ENCODE data around the gene SOS1.

Gene SOS1

GRCh38 chr2:39018638-39019037 is 102.2 kb downstream of the SOS1 start:
- DNase-seq: no peak

GRCh38 chr2:39017334-39017733 is 103.5 kb downstream of the SOS1 start:
- DNase-seq: no peak

GRCh38 chr2:39015424-39015823 is 105.4 kb downstream of the SOS1 start:
- DNase-seq: no peak

- no peak for DNase-seq
Measured at GRCh38 chr2:39013871-39014270, 107.0 kb downstream of the SOS1 start.

- DNase-seq: no peak
Measured at GRCh38 chr2:39008665-39009064, 112.2 kb downstream of the SOS1 start.

GRCh38 chr2:39007875-39008504 is 112.9 kb downstream of the SOS1 start:
- no peak for DNase-seq

- DNase-seq: no peak
Measured at GRCh38 chr2:39000552-39000951, 120.3 kb downstream of the SOS1 start.

- no peak for DNase-seq
Measured at GRCh38 chr2:38997781-38998180, 123.1 kb downstream of the SOS1 start.

GRCh38 chr2:38991899-38992298 is 129.0 kb downstream of the SOS1 start:
- DNase-seq: no peak

- no peak for DNase-seq
Measured at GRCh38 chr2:38988716-38989115, 132.1 kb downstream of the SOS1 start.

- no peak for DNase-seq
Measured at GRCh38 chr2:38982498-38982897, 138.4 kb downstream of the SOS1 start.

GRCh38 chr2:38981670-38982357 is 139.0 kb downstream of the SOS1 start:
- no peak for DNase-seq

GRCh38 chr2:38981003-38981669 is 139.7 kb downstream of the SOS1 start:
- DNase-seq: no peak

- DNase-seq: no peak
Measured at GRCh38 chr2:38978908-38979307, 141.9 kb downstream of the SOS1 start.

- DNase-seq: no peak
Measured at GRCh38 chr2:38978296-38978903, 142.5 kb downstream of the SOS1 start.

GRCh38 chr2:38977047-38977446 is 143.8 kb downstream of the SOS1 start:
- DNase-seq: no peak

GRCh38 chr2:38975042-38975441 is 145.8 kb downstream of the SOS1 start:
- DNase-seq: no peak

GRCh38 chr2:38973266-38973665 is 147.6 kb downstream of the SOS1 start:
- DNase-seq: no peak

- DNase-seq: no peak
Measured at GRCh38 chr2:38971377-38971776, 149.5 kb downstream of the SOS1 start.

GRCh38 chr2:38968021-38968420 is 152.8 kb downstream of the SOS1 start:
- no peak for DNase-seq

- no peak for DNase-seq
Measured at GRCh38 chr2:38966678-38967077, 154.2 kb downstream of the SOS1 start.

GRCh38 chr2:38966006-38966405 is 154.8 kb downstream of the SOS1 start:
- no peak for DNase-seq

- DNase-seq: no peak
Measured at GRCh38 chr2:38960609-38961320, 160.1 kb downstream of the SOS1 start.

Measured in AML-193 (cell line).